ENCODE data around the gene TM7SF3.

- no peak for TF ChIP-seq ZNF274 (IDR thresholded peaks at IDR 0.05; ENCODE audit: low read depth, low read length)
- no peak for TF ChIP-seq YY1 (IDR thresholded peaks at IDR 0.05; ENCODE audit: insufficient read depth, insufficient read length)
- TF ChIP-seq SUZ12 (IDR thresholded peaks at IDR 0.05; ENCODE audit: extremely low read depth, insufficient read depth, insufficient read length): no peak
These were observed 4.3 kb downstream of the TM7SF3 start for GRCh38 chr12:27009881-27010301.

Data from NT2/D1 (cell line).